ENCODE data around the gene GRM3. TPM values are rescaled to one million over a fixed set of nuclear protein-coding genes. Genes with fewer than 3 reads are reported as not detected.

GRM3 gene
- total and polyA plus RNA-seq, 2 donors (not counting 1 experiment from before 2014, with no cell fraction given), result not detected

GRCh38 chr7:86768394-86768793, 124.7 kb downstream of the GRM3 start:
- Histone ChIP-seq H3K36me3 (ENCODE audit: control insufficient read depth, insufficient read depth, low read length) (no peaks in the 10 kb centered on the region), H3K4me3 (replicated peaks in 1 of 4; ENCODE audit: control extremely low read depth in 1 of 4, insufficient read depth in 1 of 4, low read depth in 3 of 4, low read length in 4 of 4) (no peak overlapping the region), H3K9ac (ENCODE audit: insufficient read depth, low read length) (no peak overlapping the region), H3K27ac (ENCODE audit: insufficient read depth, low read length) (no peak overlapping the region), H3K79me2 (ENCODE audit: control insufficient read depth, insufficient read depth, low read length) (no peaks in the 10 kb centered on the region), H3K9me3 (ENCODE audit: control insufficient read depth, insufficient read depth, low read depth, low read length) (no peaks in the 10 kb centered on the region), H3K4me2 (ENCODE audit: extremely low read depth, insufficient read depth, low read length) (no peak overlapping the region), H3K27me3 (ENCODE audit: control insufficient read depth, insufficient read depth, low read length) (no peaks in the 10 kb centered on the region), H2AFZ (ENCODE audit: low read length) (no peak overlapping the region), H3K4me1 (ENCODE audit: control insufficient read depth, extremely low read depth, insufficient read depth, low read length) (no peaks in the 10 kb centered on the region), H4K20me1 (ENCODE audit: control insufficient read depth, extremely low read depth, insufficient read depth, low read length) (no peaks in the 10 kb centered on the region)
- no peak for TF ChIP-seq EZH2 (IDR thresholded peaks at IDR 0.05; ENCODE audit: low read length, missing control alignments)
- TF ChIP-seq, protein P1, sequence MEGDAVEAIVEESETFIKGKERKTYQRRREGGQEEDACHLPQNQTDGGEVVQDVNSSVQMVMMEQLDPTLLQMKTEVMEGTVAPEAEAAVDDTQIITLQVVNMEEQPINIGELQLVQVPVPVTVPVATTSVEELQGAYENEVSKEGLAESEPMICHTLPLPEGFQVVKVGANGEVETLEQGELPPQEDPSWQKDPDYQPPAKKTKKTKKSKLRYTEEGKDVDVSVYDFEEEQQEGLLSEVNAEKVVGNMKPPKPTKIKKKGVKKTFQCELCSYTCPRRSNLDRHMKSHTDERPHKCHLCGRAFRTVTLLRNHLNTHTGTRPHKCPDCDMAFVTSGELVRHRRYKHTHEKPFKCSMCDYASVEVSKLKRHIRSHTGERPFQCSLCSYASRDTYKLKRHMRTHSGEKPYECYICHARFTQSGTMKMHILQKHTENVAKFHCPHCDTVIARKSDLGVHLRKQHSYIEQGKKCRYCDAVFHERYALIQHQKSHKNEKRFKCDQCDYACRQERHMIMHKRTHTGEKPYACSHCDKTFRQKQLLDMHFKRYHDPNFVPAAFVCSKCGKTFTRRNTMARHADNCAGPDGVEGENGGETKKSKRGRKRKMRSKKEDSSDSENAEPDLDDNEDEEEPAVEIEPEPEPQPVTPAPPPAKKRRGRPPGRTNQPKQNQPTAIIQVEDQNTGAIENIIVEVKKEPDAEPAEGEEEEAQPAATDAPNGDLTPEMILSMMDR (conservative IDR thresholded peaks at IDR 0.05 in 1 of 2, IDR thresholded peaks at IDR 0.05 in 1 of 2; ENCODE audit: low read depth in 1 of 2, low read length in 2 of 2), result no peak
- no peak for DNase-seq (ENCODE audit: low read depth in 2 of 2)

- H3K4me3 ChIP-seq (replicated peaks in 1 of 4; ENCODE audit: control extremely low read depth in 1 of 4, insufficient read depth in 1 of 4, low read depth in 3 of 4, low read length in 4 of 4), result no peak overlapping the region
- H4K20me1 ChIP-seq (ENCODE audit: control insufficient read depth, extremely low read depth, insufficient read depth, low read length), result no peaks in the 10 kb centered on the region
- no peaks in the 10 kb centered on the region for H3K36me3 ChIP-seq (ENCODE audit: control insufficient read depth, insufficient read depth, low read length)
These were observed 125.5 kb downstream of the GRM3 start for GRCh38 chr7:86768967-86769760.

GRCh38 chr7:86773309-86773708, 129.6 kb downstream of the GRM3 start:
- no peak overlapping the region for H3K27ac ChIP-seq (ENCODE audit: insufficient read depth, low read length)
- no peaks in the 10 kb centered on the region for H3K79me2 ChIP-seq (ENCODE audit: control insufficient read depth, insufficient read depth, low read length)
- TF ChIP-seq, protein P1 (conservative IDR thresholded peaks at IDR 0.05 in 1 of 2, IDR thresholded peaks at IDR 0.05 in 1 of 2; ENCODE audit: low read depth in 1 of 2, low read length in 2 of 2), result no peak
- TF ChIP-seq EZH2 (IDR thresholded peaks at IDR 0.05; ENCODE audit: low read length, missing control alignments), result no peak
- no peak for DNase-seq (ENCODE audit: low read depth in 2 of 2)
- no peaks in the 10 kb centered on the region for H4K20me1 ChIP-seq (ENCODE audit: control insufficient read depth, extremely low read depth, insufficient read depth, low read length)
- H3K9me3 ChIP-seq (ENCODE audit: control insufficient read depth, insufficient read depth, low read depth, low read length), result no peaks in the 10 kb centered on the region
- H3K4me3 ChIP-seq (replicated peaks in 1 of 4; ENCODE audit: control extremely low read depth in 1 of 4, insufficient read depth in 1 of 4, low read depth in 3 of 4, low read length in 4 of 4), result no peak overlapping the region
- no peak overlapping the region for H2AFZ ChIP-seq (ENCODE audit: low read length)
- H3K4me2 ChIP-seq (ENCODE audit: extremely low read depth, insufficient read depth, low read length), result no peak overlapping the region
- H3K4me1 ChIP-seq (ENCODE audit: control insufficient read depth, extremely low read depth, insufficient read depth, low read length), result no peaks in the 10 kb centered on the region
- no peak overlapping the region for H3K9ac ChIP-seq (ENCODE audit: insufficient read depth, low read length)
- H3K36me3 ChIP-seq (ENCODE audit: control insufficient read depth, insufficient read depth, low read length), result no peaks in the 10 kb centered on the region
- H3K27me3 ChIP-seq (ENCODE audit: control insufficient read depth, insufficient read depth, low read length), result no peaks in the 10 kb centered on the region

More at GRCh38 chr7:86768967-86769760, 125.5 kb downstream of the GRM3 start:
- no peaks in the 10 kb centered on the region for H3K9me3 ChIP-seq (ENCODE audit: control insufficient read depth, insufficient read depth, low read depth, low read length)
- DNase-seq (ENCODE audit: low read depth in 2 of 2), result no peak
- no peak overlapping the region for H3K27ac ChIP-seq (ENCODE audit: insufficient read depth, low read length)
- no peaks in the 10 kb centered on the region for H3K27me3 ChIP-seq (ENCODE audit: control insufficient read depth, insufficient read depth, low read length)
- TF ChIP-seq EZH2 (IDR thresholded peaks at IDR 0.05; ENCODE audit: low read length, missing control alignments), result no peak
- TF ChIP-seq, protein P1 (conservative IDR thresholded peaks at IDR 0.05 in 1 of 2, IDR thresholded peaks at IDR 0.05 in 1 of 2; ENCODE audit: low read depth in 1 of 2, low read length in 2 of 2), result no peak
- no peaks in the 10 kb centered on the region for H3K4me1 ChIP-seq (ENCODE audit: control insufficient read depth, extremely low read depth, insufficient read depth, low read length)
- no peak overlapping the region for H3K4me2 ChIP-seq (ENCODE audit: extremely low read depth, insufficient read depth, low read length)
- no peaks in the 10 kb centered on the region for H3K79me2 ChIP-seq (ENCODE audit: control insufficient read depth, insufficient read depth, low read length)
- no peak overlapping the region for H3K9ac ChIP-seq (ENCODE audit: insufficient read depth, low read length)
- H2AFZ ChIP-seq (ENCODE audit: low read length), result no peak overlapping the region
